ENCODE data around the gene NDFIP1.

- no peak for TF ChIP-seq POLR2A (IDR thresholded peaks at IDR 0.05)
- no peak for TF ChIP-seq CTCF (IDR thresholded peaks at IDR 0.05 in 4 of 5, conservative IDR thresholded peaks at IDR 0.05 in 1 of 5)
These were observed 36.1 kb upstream of the NDFIP1 start for GRCh38 chr5:142072488-142072887.
